ENCODE results near the gene RIPOR1. TPM values are rescaled to one million over a fixed set of nuclear protein-coding genes. Genes with fewer than 3 reads are reported as not detected.
"Not testable (repeated sequence)": the region's sequence is repeated elsewhere in the genome, so short reads cannot be mapped to it uniquely, and the experiment has no call there.

Gene RIPOR1
- total RNA-seq, 1 donor from 2014 or later: 116 TPM

DNA sequence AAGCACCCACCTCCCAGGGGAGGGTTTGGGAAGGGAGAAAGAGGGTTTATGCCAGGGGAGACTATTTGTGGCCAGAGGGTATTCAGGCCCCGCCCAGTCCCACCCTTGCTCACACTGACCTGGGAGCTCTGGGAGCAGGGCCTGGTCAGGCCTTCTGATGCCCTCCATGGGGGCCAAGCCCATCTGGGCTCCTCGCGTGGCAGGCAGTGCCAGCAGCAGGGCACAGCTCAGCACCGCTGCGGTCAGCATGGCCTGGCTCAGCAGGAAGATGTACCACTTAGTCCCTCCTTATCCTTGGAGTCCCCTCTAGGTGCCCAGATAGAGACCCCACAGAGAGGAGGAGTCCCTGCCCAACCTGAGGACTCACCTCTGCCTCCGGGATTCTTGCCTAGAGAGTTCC, 45.5 kb upstream of the RIPOR1 start, which contains the start of gene AGRP:
Gene AGRP, minus strand, starts transcription at position 398 of the 400 bp plus-strand sequence. Its CDS starts 149 bp downstream, at position 249.
- Histone ChIP-seq H3K4me2 (ENCODE audit: low read length) (peak within 1 kb of the TSS; percentile 99), H3K79me2 (ENCODE audit: insufficient read depth, low read length) (peaks cover 50% of the 10 kb centered on the region), H3K9ac (ENCODE audit: low read length) (peak within 1 kb of the TSS; percentile 99), H3K9me3 (ENCODE audit: insufficient read depth, low read depth, low read length) (no peaks in the 10 kb centered on the region), H4K20me1 (ENCODE audit: insufficient read depth, low read length) (peaks cover 22% of the 10 kb centered on the region), H2AFZ (ENCODE audit: low read depth, low read length) (no peak within 1 kb of the TSS), H3K27ac (ENCODE audit: low read depth, low read length) (no peak within 1 kb of the TSS), H3K36me3 (ENCODE audit: insufficient read depth, low read length) (no peaks in the 10 kb centered on the region), H3K4me3 (ENCODE audit: insufficient read depth, low read depth, low read length) (no peak within 1 kb of the TSS), H3K4me1 (ENCODE audit: insufficient read depth, low read length) (peaks cover 16% of the 10 kb centered on the region), H3K27me3 (ENCODE audit: insufficient read depth, low read length) (no peaks in the 10 kb centered on the region)
- TF ChIP-seq, protein P1, sequence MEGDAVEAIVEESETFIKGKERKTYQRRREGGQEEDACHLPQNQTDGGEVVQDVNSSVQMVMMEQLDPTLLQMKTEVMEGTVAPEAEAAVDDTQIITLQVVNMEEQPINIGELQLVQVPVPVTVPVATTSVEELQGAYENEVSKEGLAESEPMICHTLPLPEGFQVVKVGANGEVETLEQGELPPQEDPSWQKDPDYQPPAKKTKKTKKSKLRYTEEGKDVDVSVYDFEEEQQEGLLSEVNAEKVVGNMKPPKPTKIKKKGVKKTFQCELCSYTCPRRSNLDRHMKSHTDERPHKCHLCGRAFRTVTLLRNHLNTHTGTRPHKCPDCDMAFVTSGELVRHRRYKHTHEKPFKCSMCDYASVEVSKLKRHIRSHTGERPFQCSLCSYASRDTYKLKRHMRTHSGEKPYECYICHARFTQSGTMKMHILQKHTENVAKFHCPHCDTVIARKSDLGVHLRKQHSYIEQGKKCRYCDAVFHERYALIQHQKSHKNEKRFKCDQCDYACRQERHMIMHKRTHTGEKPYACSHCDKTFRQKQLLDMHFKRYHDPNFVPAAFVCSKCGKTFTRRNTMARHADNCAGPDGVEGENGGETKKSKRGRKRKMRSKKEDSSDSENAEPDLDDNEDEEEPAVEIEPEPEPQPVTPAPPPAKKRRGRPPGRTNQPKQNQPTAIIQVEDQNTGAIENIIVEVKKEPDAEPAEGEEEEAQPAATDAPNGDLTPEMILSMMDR (IDR thresholded peaks at IDR 0.05; ENCODE audit: insufficient read depth, low read depth, low read length): no peak
- TF ChIP-seq EZH2 (IDR thresholded peaks at IDR 0.05; ENCODE audit: insufficient read depth, low read length): no peak
- H3K27ac Mint-ChIP-seq (ENCODE audit: unreplicated experiment): no peak within 1 kb of the TSS
- no peak for FAIRE-seq
- no peak for DNase-seq (ENCODE audit: low read depth)
- no peaks in the 10 kb centered on the region for H3K9me3 Mint-ChIP-seq (ENCODE audit: unreplicated experiment)
- peaks cover 15% of the 10 kb centered on the region for H3K4me1 Mint-ChIP-seq (ENCODE audit: low read depth, unreplicated experiment)
- peaks cover 2% of the 10 kb centered on the region for H3K27me3 Mint-ChIP-seq (ENCODE audit: low read depth, unreplicated experiment)
- no peaks in the 10 kb centered on the region for H3K36me3 Mint-ChIP-seq (ENCODE audit: low read depth, unreplicated experiment)
- peak within 1 kb of the TSS; percentile 98 for H3K4me3 Mint-ChIP-seq (ENCODE audit: unreplicated experiment)

DNA sequence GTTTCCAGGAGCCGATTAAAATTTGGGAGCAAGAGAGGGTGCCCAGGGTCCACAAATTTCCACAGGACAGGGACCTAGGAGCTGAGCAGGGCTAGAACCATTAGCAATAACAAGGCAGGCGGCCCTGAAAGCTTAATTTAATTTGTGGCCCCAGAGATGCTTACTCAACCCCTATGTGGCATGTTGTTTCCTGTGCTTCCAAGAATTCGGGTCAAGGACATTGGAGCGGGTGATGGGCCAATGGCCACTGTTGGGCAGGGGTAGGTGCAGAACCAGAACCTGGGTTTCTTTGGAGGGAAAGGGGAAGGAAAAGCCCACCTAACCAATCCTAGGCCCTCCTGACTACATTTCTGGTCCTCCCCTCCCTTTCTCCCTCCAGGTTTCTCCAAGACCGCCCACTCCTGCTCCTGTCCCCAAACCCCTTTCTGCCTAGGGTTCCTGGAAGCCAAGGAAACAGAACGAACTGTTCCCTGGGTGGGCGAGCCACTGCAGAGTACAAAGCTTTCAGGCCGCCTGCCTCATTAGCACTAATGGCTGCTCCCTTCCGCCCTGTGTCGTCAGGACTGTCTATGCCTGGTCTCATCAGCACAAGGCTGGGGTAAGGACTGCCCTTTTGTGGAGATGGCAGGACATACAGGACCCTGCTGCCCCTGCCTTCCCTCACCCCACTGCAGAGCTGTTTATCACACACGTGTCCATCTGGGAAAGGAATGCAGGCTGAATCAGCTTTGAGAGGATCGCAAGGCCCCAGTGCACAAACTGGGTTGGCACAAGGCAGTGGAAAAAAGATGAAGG, 44.7 kb upstream of the RIPOR1 start:
- FAIRE-seq (no peak), DNase-seq (ENCODE audit: low read depth) (no peak)
- Histone ChIP-seq H3K4me2 (ENCODE audit: low read length) (no peak overlapping the region), H2AFZ (ENCODE audit: low read depth, low read length) (no peak overlapping the region), H4K20me1 (ENCODE audit: insufficient read depth, low read length) (peaks cover 17% of the 10 kb centered on the region), H3K4me1 (ENCODE audit: insufficient read depth, low read length) (peaks cover 16% of the 10 kb centered on the region), H3K27me3 (ENCODE audit: insufficient read depth, low read length) (no peaks in the 10 kb centered on the region), H3K36me3 (ENCODE audit: insufficient read depth, low read length) (no peaks in the 10 kb centered on the region), H3K79me2 (ENCODE audit: insufficient read depth, low read length) (peaks cover 42% of the 10 kb centered on the region), H3K9ac (ENCODE audit: low read length) (no peak overlapping the region), H3K9me3 (ENCODE audit: insufficient read depth, low read depth, low read length) (no peaks in the 10 kb centered on the region), H3K4me3 (ENCODE audit: insufficient read depth, low read depth, low read length) (no peak overlapping the region), H3K27ac (ENCODE audit: low read depth, low read length) (no peak overlapping the region)
- Mint-ChIP-seq H3K4me1 (ENCODE audit: low read depth, unreplicated experiment) (peaks cover 14% of the 10 kb centered on the region), H3K9me3 (ENCODE audit: unreplicated experiment) (no peaks in the 10 kb centered on the region), H3K27me3 (ENCODE audit: low read depth, unreplicated experiment) (peaks cover 2% of the 10 kb centered on the region), H3K27ac (ENCODE audit: unreplicated experiment) (no peak overlapping the region), H3K36me3 (ENCODE audit: low read depth, unreplicated experiment) (no peaks in the 10 kb centered on the region), H3K4me3 (ENCODE audit: unreplicated experiment) (no peak overlapping the region)
- no peak for TF ChIP-seq EZH2 (IDR thresholded peaks at IDR 0.05; ENCODE audit: insufficient read depth, low read length)
- TF ChIP-seq, protein P1 (IDR thresholded peaks at IDR 0.05; ENCODE audit: insufficient read depth, low read depth, low read length): no peak

DNA sequence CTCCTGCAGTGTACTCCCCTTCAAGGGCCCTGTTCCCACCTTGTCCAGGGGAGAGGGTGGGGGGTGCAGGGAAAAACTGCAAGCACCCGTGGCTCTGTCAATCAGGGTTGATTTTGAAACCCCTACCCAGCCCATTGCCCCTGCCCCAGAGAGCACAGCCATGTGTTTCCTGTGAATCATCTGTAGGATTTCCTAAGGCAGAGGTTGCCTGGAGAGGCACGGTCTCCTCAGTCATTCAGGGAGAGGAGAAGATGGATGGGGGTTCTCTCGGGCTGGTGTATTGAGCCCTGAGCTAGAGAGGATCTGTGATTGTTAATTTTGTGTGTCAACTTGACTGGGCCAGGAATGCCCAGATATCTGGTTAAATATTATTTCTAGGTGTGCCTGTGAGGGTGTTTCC, 41.8 kb upstream of the RIPOR1 start:
- Mint-ChIP-seq H3K9me3 (ENCODE audit: unreplicated experiment) (no peaks in the 10 kb centered on the region), H3K4me3 (ENCODE audit: unreplicated experiment) (no peak overlapping the region), H3K4me1 (ENCODE audit: low read depth, unreplicated experiment) (peaks cover 12% of the 10 kb centered on the region), H3K36me3 (ENCODE audit: low read depth, unreplicated experiment) (no peaks in the 10 kb centered on the region), H3K27ac (ENCODE audit: unreplicated experiment) (no peak overlapping the region), H3K27me3 (ENCODE audit: low read depth, unreplicated experiment) (peaks cover 5% of the 10 kb centered on the region)
- H3K4me3 ChIP-seq (ENCODE audit: insufficient read depth, low read depth, low read length): no peak overlapping the region
- no peak overlapping the region for H3K9ac ChIP-seq (ENCODE audit: low read length)
- H2AFZ ChIP-seq (ENCODE audit: low read depth, low read length): no peak overlapping the region
- TF ChIP-seq, protein P1 (IDR thresholded peaks at IDR 0.05; ENCODE audit: insufficient read depth, low read depth, low read length): no peak
- no peak for TF ChIP-seq EZH2 (IDR thresholded peaks at IDR 0.05; ENCODE audit: insufficient read depth, low read length)
- H3K27ac ChIP-seq (ENCODE audit: low read depth, low read length): no peak overlapping the region
- DNase-seq (ENCODE audit: low read depth) (no peak), FAIRE-seq (no peak)
- H3K9me3 ChIP-seq (ENCODE audit: insufficient read depth, low read depth, low read length): no peaks in the 10 kb centered on the region
- H3K79me2 ChIP-seq (ENCODE audit: insufficient read depth, low read length): peaks cover 17% of the 10 kb centered on the region
- no peaks in the 10 kb centered on the region for H3K36me3 ChIP-seq (ENCODE audit: insufficient read depth, low read length)
- no peak overlapping the region for H3K4me2 ChIP-seq (ENCODE audit: low read length)
- H4K20me1 ChIP-seq (ENCODE audit: insufficient read depth, low read length): no peaks in the 10 kb centered on the region
- H3K27me3 ChIP-seq (ENCODE audit: insufficient read depth, low read length): no peaks in the 10 kb centered on the region
- peaks cover 6% of the 10 kb centered on the region for H3K4me1 ChIP-seq (ENCODE audit: insufficient read depth, low read length)

DNA sequence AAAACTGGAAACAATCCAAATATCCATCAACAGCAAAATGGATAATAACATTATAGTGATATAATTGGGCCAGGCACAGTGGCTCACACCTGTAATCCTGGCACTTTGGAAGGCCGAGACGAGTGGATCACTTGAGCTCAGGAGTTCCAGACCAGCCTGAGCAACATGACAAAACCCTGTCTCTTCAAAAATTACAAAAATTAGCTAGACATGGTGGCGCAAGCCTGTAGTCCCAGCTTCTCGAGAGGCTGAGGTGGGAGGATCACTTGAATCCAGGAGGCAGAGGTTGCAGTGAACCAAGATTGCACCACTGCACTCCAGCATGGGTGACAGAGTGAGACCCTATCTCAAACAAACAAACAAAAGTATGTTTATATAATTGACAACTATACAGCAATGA, 41.1 kb upstream of the RIPOR1 start:
- H3K4me3 Mint-ChIP-seq (ENCODE audit: unreplicated experiment); FAIRE-seq; H3K27me3 ChIP-seq (ENCODE audit: insufficient read depth, low read length); H3K4me1 ChIP-seq (ENCODE audit: insufficient read depth, low read length); H3K9ac ChIP-seq (ENCODE audit: low read length); H3K9me3 ChIP-seq (ENCODE audit: insufficient read depth, low read depth, low read length); H3K4me3 ChIP-seq (ENCODE audit: insufficient read depth, low read depth, low read length); H3K27ac Mint-ChIP-seq (ENCODE audit: unreplicated experiment); DNase-seq (ENCODE audit: low read depth); H2AFZ ChIP-seq (ENCODE audit: low read depth, low read length); H3K4me2 ChIP-seq (ENCODE audit: low read length); H3K27me3 Mint-ChIP-seq (ENCODE audit: low read depth, unreplicated experiment); H3K79me2 ChIP-seq (ENCODE audit: insufficient read depth, low read length); H3K36me3 Mint-ChIP-seq (ENCODE audit: low read depth, unreplicated experiment); H3K4me1 Mint-ChIP-seq (ENCODE audit: low read depth, unreplicated experiment); H3K9me3 Mint-ChIP-seq (ENCODE audit: unreplicated experiment); H4K20me1 ChIP-seq (ENCODE audit: insufficient read depth, low read length); H3K36me3 ChIP-seq (ENCODE audit: insufficient read depth, low read length); H3K27ac ChIP-seq (ENCODE audit: low read depth, low read length): not testable (repeated sequence)
